Stimulated activated CD8-positive, alpha-beta memory T cell treated with anti-CD3 and anti-CD28 coated beads, Interleukin-15, amount 100 ng/mL, for 1 hour (primary cell): ENCODE measurements around the gene CISH.

Source experiments
- DNase-seq: peaks from one replicate; pipeline ENCODE4 v3.0.0-alpha.2; 2020; ENCODE audit warnings: low read depth

CISH gene

GRCh38 chr3:50611464-50612233 is at the start of gene CISH:
Gene CISH (minus strand): TSS chr3:50611774. CDS start chr3:50611650, 124 bp downstream.
- peak; percentile 96 for DNase-seq

GRCh38 chr3:50660386-50660785 is 48.8 kb upstream of the CISH start:
- DNase-seq = no peak

- no peak for DNase-seq
Observed at GRCh38 chr3:50658831-50659230, 47.3 kb upstream of the CISH start.

GRCh38 chr3:50658416-50658815 is 46.8 kb upstream of the CISH start:
- DNase-seq = no peak

GRCh38 chr3:50657816-50658215 is 46.2 kb upstream of the CISH start:
- DNase-seq = no peak

- DNase-seq = no peak
Observed at GRCh38 chr3:50657407-50657806, 45.8 kb upstream of the CISH start.

GRCh38 chr3:50656417-50657195 is 45.0 kb upstream of the CISH start:
- DNase-seq = no peak

- DNase-seq = no peak
Observed at GRCh38 chr3:50655009-50655830, 43.6 kb upstream of the CISH start.

GRCh38 chr3:50653937-50654595 is 42.5 kb upstream of the CISH start:
- DNase-seq = no peak

GRCh38 chr3:50652709-50653108 is 41.1 kb upstream of the CISH start:
- peak; percentile 26 for DNase-seq

- DNase-seq = no peak
Observed at GRCh38 chr3:50651920-50652529, 40.5 kb upstream of the CISH start.

GRCh38 chr3:50651445-50651844 is 39.9 kb upstream of the CISH start:
- DNase-seq = no peak

- no peak for DNase-seq
Observed at GRCh38 chr3:50650018-50650417, 38.4 kb upstream of the CISH start.

- no peak for DNase-seq
Observed at GRCh38 chr3:50649451-50649931, 37.9 kb upstream of the CISH start.

GRCh38 chr3:50648944-50649343 is 37.4 kb upstream of the CISH start:
- DNase-seq = no peak

GRCh38 chr3:50648313-50648712 is 36.7 kb upstream of the CISH start:
- DNase-seq = no peak

- DNase-seq = no peak
Observed at GRCh38 chr3:50645378-50645777, 33.8 kb upstream of the CISH start.

- DNase-seq = no peak
Observed at GRCh38 chr3:50644561-50644960, 33.0 kb upstream of the CISH start.

GRCh38 chr3:50642382-50642781 is 30.8 kb upstream of the CISH start:
- no peak for DNase-seq

- DNase-seq = no peak
Observed at GRCh38 chr3:50639055-50639494, 27.5 kb upstream of the CISH start.

GRCh38 chr3:50637945-50638344 is 26.4 kb upstream of the CISH start:
- DNase-seq = no peak
